Erythroblast (primary cell): ENCODE results near the gene PDE4D.

ENCODE experiments used
- GATA1 ChIP-seq: IDR thresholded peaks from 2 replicates; pipeline ENCODE4 v1.6.1; 2011; ENCODE audit warnings: low read depth, mild to moderate bottlenecking, control low read depth, low read length, moderate library complexity
- POLR2A ChIP-seq: IDR thresholded peaks from 2 replicates; pipeline ENCODE4 v1.6.1; 2011; ENCODE audit warnings: mild to moderate bottlenecking, low read length

- TF ChIP-seq POLR2A (no peak), GATA1 (no peak)
Measured at GRCh38 chr5:59430066-59430685, 463.4 kb downstream of the PDE4D start.
